ENCODE results near the gene MARK3. TPM values are rescaled to one million over a fixed set of nuclear protein-coding genes. Genes with fewer than 3 reads are reported as not detected.
"Not testable (repeated sequence)": the region's sequence is repeated elsewhere in the genome, so short reads cannot be mapped to it uniquely, and the experiment has no call there.

MARK3 gene
- total RNA-seq, 1 donor: 96.6 TPM

DNA sequence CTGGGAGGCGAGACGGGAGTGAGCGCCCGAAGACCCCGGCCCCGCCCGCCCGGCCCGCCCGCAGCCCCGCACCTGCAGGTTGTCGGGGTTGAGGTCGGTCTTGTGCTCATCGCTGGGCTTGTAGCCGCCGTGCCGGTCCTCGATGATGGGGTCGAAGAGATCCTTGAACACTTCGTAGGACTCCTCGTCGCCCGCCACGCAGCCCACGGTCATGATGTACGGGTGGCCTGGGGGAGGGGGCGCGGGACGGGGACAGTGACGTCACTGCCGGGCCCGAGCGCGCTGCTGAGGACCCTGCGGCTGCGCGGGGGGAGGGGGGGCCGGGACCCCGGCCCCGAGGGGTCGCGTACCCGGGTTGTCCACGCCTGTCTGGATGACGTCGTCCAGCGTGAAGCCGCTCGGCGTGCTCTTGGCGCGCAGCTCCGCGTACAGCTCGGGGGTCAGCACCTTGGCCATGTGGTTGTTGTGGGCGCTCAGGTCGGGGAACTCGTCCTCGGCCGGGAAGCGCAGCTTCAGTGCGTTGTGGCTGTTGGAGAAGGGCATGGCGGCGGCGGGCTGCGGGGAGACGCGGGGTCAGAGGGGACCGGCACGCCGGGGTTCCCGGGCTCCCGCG is 136.8 kb downstream of the MARK3 start:
- Histone ChIP-seq H3K4me3 (ENCODE audit: low read length) (peak overlapping the region; percentile 24), H3K27me3 (ENCODE audit: insufficient read depth, low read length) (peaks cover 27% of the 10 kb centered on the region), H3K9me3 (ENCODE audit: low read depth, low read length) (no peaks in the 10 kb centered on the region), H3K4me1 (ENCODE audit: insufficient read depth, low read length) (peaks cover 41% of the 10 kb centered on the region)

- Histone ChIP-seq H3K27me3 (ENCODE audit: insufficient read depth, low read length) (peaks cover 27% of the 10 kb centered on the region), H3K9me3 (ENCODE audit: low read depth, low read length) (no peaks in the 10 kb centered on the region), H3K4me3 (ENCODE audit: low read length) (peak within 1 kb of the TSS; percentile 24), H3K4me1 (ENCODE audit: insufficient read depth, low read length) (peaks cover 50% of the 10 kb centered on the region)
These were observed 137.7 kb downstream of the MARK3 start, which contains the start of gene CKB for GRCh38 chr14:103522649-103523574. Gene CKB (minus strand): TSS chr14:103522830. CDS start chr14:103522493, 337 bp downstream.

DNA sequence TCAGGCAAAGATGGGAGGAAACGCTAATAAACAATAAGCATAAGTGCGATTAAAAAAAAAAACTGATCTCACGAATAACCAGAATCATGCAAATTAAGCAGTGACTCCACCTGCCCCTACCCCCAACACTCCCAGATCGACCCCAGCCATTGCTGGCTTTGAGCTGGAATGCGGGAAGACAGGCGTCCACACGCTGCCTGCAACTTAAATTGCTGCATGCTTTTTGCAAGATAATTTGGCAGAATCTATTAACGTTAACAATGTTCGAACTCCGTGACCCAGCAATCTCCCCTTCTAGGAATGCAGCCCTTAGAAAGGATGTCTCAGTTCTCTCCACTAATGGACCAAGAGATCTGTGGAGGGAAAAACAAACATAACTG is 138.3 kb downstream of the MARK3 start:
- Histone ChIP-seq H3K4me1 (ENCODE audit: insufficient read depth, low read length) (peaks cover 55% of the 10 kb centered on the region), H3K27me3 (ENCODE audit: insufficient read depth, low read length) (peaks cover 27% of the 10 kb centered on the region), H3K4me3 (ENCODE audit: low read length) (no peak overlapping the region), H3K9me3 (ENCODE audit: low read depth, low read length) (no peaks in the 10 kb centered on the region)

- Histone ChIP-seq H3K9me3 (ENCODE audit: low read depth, low read length) (no peaks in the 10 kb centered on the region), H3K27me3 (ENCODE audit: insufficient read depth, low read length) (peaks cover 27% of the 10 kb centered on the region), H3K4me1 (ENCODE audit: insufficient read depth, low read length) (peaks cover 51% of the 10 kb centered on the region), H3K4me3 (ENCODE audit: low read length) (no peak overlapping the region)
These were observed 139.1 kb downstream of the MARK3 start for GRCh38 chr14:103524002-103524935.

DNA sequence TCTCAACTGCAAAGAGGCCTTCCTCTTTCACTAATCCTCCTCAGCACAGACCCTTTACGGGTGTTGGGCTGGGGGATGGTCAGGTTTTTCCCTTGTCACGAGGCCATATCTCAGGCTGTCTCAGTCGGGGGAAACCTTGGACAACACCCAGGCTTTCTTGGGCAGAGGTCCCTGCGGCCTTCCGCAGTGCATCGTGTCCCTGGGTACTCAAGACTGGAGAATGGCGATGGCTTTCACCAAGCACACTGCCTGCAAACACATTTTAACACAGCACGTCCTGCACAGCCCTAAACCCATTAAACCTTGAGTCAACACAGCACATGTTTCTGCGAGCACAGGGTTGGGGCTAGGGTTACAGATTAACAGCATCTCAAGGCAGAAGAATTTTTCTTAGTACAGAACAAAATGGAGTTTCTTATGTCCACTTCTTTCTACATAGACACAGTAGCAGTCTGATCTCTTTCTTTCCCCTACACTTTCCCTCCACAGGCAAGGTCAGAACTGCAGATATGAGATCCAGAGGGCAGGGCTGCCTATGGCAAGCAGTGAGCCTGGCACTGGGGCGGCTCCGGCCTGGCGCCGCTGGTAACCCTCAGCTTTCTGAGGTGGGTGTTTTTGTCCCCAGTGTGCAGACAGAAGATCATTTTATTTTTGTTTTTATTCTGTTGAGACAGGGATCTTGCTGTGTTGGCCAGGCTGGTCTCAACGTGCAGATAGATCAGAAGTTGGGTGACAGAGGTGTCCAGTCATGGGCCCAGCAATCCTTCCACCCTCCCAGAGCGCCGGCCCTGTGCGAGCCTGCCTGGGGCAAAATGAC is 140.4 kb downstream of the MARK3 start:
- Histone ChIP-seq H3K27me3 (ENCODE audit: insufficient read depth, low read length) (peaks cover 22% of the 10 kb centered on the region), H3K4me1 (ENCODE audit: insufficient read depth, low read length) (peaks cover 58% of the 10 kb centered on the region)
- H3K4me3 ChIP-seq (ENCODE audit: low read length); H3K9me3 ChIP-seq (ENCODE audit: low read depth, low read length): not testable (repeated sequence)

DNA sequence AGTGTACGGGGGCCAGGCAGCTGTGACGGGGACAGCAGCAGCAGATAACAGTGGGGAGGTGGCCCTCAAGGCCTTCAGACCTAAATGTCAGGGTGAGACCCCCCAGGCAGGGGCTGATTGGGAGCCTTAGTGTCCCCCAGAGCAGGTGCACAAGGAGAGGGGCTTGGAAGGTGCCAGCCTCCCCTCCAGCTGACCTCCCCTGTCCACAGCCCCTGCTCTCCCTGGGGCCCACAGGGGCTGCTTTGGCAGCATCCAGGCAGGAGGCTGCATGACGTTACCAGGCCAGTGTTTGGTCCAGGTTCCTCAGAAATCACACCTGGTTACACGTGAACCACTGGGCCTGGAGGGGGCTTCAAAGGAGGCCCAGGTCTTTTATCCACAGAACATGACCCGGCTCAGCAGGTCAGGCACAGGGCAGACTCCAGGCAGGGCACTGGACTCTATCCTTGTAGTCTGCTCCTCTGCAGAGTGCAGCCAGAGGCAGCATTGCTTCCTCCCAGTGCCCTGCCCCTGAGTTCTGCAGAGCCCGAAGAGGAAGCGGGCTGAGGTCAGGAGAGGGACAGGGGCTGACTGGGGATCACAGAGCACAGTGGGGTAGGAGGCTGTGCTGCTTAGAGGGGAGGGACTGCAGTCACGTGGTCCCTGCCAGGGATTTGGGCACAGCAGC is 141.2 kb downstream of the MARK3 start:
- peaks cover 52% of the 10 kb centered on the region for H3K4me1 ChIP-seq (ENCODE audit: insufficient read depth, low read length)
- no peak overlapping the region for H3K4me3 ChIP-seq (ENCODE audit: low read length)
- H3K9me3 ChIP-seq (ENCODE audit: low read depth, low read length): no peaks in the 10 kb centered on the region
- H3K27me3 ChIP-seq (ENCODE audit: insufficient read depth, low read length): peaks cover 22% of the 10 kb centered on the region

GRCh38 chr14:103526914-103527248 is 141.7 kb downstream of the MARK3 start:
- no peaks in the 10 kb centered on the region for H3K9me3 ChIP-seq (ENCODE audit: low read depth, low read length)
- peaks cover 22% of the 10 kb centered on the region for H3K27me3 ChIP-seq (ENCODE audit: insufficient read depth, low read length)
- H3K4me3 ChIP-seq (ENCODE audit: low read length): no peak overlapping the region
- peaks cover 52% of the 10 kb centered on the region for H3K4me1 ChIP-seq (ENCODE audit: insufficient read depth, low read length)

GRCh38 chr14:103527408-103528145 is 142.4 kb downstream of the MARK3 start:
- no peaks in the 10 kb centered on the region for H3K9me3 ChIP-seq (ENCODE audit: low read depth, low read length)
- peaks cover 18% of the 10 kb centered on the region for H3K27me3 ChIP-seq (ENCODE audit: insufficient read depth, low read length)
- H3K4me3 ChIP-seq (ENCODE audit: low read length): no peak overlapping the region
- H3K4me1 ChIP-seq (ENCODE audit: insufficient read depth, low read length): peaks cover 48% of the 10 kb centered on the region

DNA sequence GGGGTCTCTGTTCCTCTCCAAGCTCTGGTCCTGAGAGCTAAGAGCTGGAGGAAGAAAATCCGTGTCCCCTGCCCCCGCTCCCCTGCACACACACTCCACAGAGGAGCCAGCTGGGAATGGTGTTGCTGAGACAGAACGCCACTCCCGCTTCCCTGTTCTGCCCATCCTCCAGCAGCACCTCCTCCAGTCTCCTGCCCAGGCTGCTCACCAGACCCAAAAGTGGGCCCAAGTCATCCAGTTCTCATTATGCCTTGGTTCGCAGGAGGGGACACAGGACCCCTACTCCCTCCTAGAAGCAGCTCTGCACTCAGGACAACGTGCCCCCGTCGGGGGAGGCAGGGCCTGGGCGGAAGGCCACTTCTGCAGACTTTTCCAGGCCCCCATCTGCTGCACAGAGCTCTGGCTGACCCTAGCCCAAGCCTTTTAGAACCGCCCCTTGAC is 143.0 kb downstream of the MARK3 start:
- Histone ChIP-seq H3K27me3 (ENCODE audit: insufficient read depth, low read length) (peaks cover 14% of the 10 kb centered on the region), H3K4me3 (ENCODE audit: low read length) (peak overlapping the region; percentile 74), H3K9me3 (ENCODE audit: low read depth, low read length) (no peaks in the 10 kb centered on the region)

GRCh38 chr14:103528587-103529382 is 143.6 kb downstream of the MARK3 start, which contains the start of gene TRMT61A:
Gene TRMT61A (plus strand): TSS chr14:103529196. CDS start chr14:103529979, 783 bp downstream.
- peak within 1 kb of the TSS; percentile 74 for H3K4me3 ChIP-seq (ENCODE audit: low read length)
- H3K9me3 ChIP-seq (ENCODE audit: low read depth, low read length): no peaks in the 10 kb centered on the region
- peaks cover 8% of the 10 kb centered on the region for H3K27me3 ChIP-seq (ENCODE audit: insufficient read depth, low read length)

More for the DNA sequence above, 143.0 kb downstream of the MARK3 start:
- H3K4me1 ChIP-seq (ENCODE audit: insufficient read depth, low read length): peaks cover 42% of the 10 kb centered on the region

GRCh38 chr14:103529383-103530365 is 144.5 kb downstream of the MARK3 start:
- no peaks in the 10 kb centered on the region for H3K9me3 ChIP-seq (ENCODE audit: low read depth, low read length)
- no peaks in the 10 kb centered on the region for H3K27me3 ChIP-seq (ENCODE audit: insufficient read depth, low read length)
- H3K4me3 ChIP-seq (ENCODE audit: low read length): peak overlapping the region; percentile 74
- H3K4me1 ChIP-seq (ENCODE audit: insufficient read depth, low read length): peaks cover 42% of the 10 kb centered on the region

More at GRCh38 chr14:103528587-103529382, 143.6 kb downstream of the MARK3 start, which contains the start of gene TRMT61A:
- H3K4me1 ChIP-seq (ENCODE audit: insufficient read depth, low read length): peaks cover 42% of the 10 kb centered on the region

Measured in mononuclear cell (primary cell).